ENCODE results near the gene SLC38A5. TPM values are rescaled to one million over a fixed set of nuclear protein-coding genes. Genes with fewer than 3 reads are reported as not detected.

Gene SLC38A5
- total RNA-seq, 1 donor from 2014 or later, result 36.0 TPM

- H3K9me3 Mint-ChIP-seq (ENCODE audit: unreplicated experiment), result no peaks in the 10 kb centered on the region
- no peak for DNase-seq (ENCODE audit: low read depth)
These were observed 26.6 kb upstream of the SLC38A5 start for GRCh38 chrX:48496660-48497059.

GRCh38 chrX:48493890-48494364, 23.9 kb upstream of the SLC38A5 start:
- Histone ChIP-seq H3K4me3 (ENCODE audit: insufficient read depth, low read depth, low read length) (no peak overlapping the region), H4K20me1 (ENCODE audit: insufficient read depth, low read length) (no peaks in the 10 kb centered on the region), H3K36me3 (ENCODE audit: insufficient read depth, low read length) (no peaks in the 10 kb centered on the region), H3K4me2 (ENCODE audit: low read length) (no peak overlapping the region), H3K4me1 (ENCODE audit: insufficient read depth, low read length) (peaks cover 34% of the 10 kb centered on the region), H3K27me3 (ENCODE audit: insufficient read depth, low read length) (no peaks in the 10 kb centered on the region), H3K27ac (ENCODE audit: low read depth, low read length) (no peak overlapping the region), H3K9ac (ENCODE audit: low read length) (no peak overlapping the region), H3K9me3 (ENCODE audit: insufficient read depth, low read depth, low read length) (no peaks in the 10 kb centered on the region), H2AFZ (ENCODE audit: low read depth, low read length) (no peak overlapping the region), H3K79me2 (ENCODE audit: insufficient read depth, low read length) (no peaks in the 10 kb centered on the region)
- Mint-ChIP-seq H3K27ac (ENCODE audit: unreplicated experiment) (peak overlapping the region; percentile 53), H3K36me3 (ENCODE audit: low read depth, unreplicated experiment) (no peaks in the 10 kb centered on the region), H3K4me3 (ENCODE audit: unreplicated experiment) (no peak overlapping the region), H3K27me3 (ENCODE audit: low read depth, unreplicated experiment) (no peaks in the 10 kb centered on the region), H3K9me3 (ENCODE audit: unreplicated experiment) (no peaks in the 10 kb centered on the region), H3K4me1 (ENCODE audit: low read depth, unreplicated experiment) (peaks cover 20% of the 10 kb centered on the region)
- DNase-seq (ENCODE audit: low read depth), result no peak
- TF ChIP-seq EZH2 (IDR thresholded peaks at IDR 0.05; ENCODE audit: insufficient read depth, low read length), result no peak
- peak; percentile 30 for TF ChIP-seq CTCF (IDR thresholded peaks at IDR 0.05; ENCODE audit: insufficient read depth, low read depth, low read length)
- FAIRE-seq, result peak; percentile 78

More at GRCh38 chrX:48496660-48497059, 26.6 kb upstream of the SLC38A5 start:
- no peaks in the 10 kb centered on the region for H4K20me1 ChIP-seq (ENCODE audit: insufficient read depth, low read length)
- H3K79me2 ChIP-seq (ENCODE audit: insufficient read depth, low read length), result no peaks in the 10 kb centered on the region
- no peak for FAIRE-seq
- H3K9me3 ChIP-seq (ENCODE audit: insufficient read depth, low read depth, low read length), result no peaks in the 10 kb centered on the region
- H3K4me2 ChIP-seq (ENCODE audit: low read length), result no peak overlapping the region
- no peaks in the 10 kb centered on the region for H3K27me3 ChIP-seq (ENCODE audit: insufficient read depth, low read length)
- H3K27ac ChIP-seq (ENCODE audit: low read depth, low read length), result no peak overlapping the region
- no peak overlapping the region for H3K4me3 ChIP-seq (ENCODE audit: insufficient read depth, low read depth, low read length)
- no peak overlapping the region for H2AFZ ChIP-seq (ENCODE audit: low read depth, low read length)
- H3K4me1 ChIP-seq (ENCODE audit: insufficient read depth, low read length), result peaks cover 22% of the 10 kb centered on the region
- Mint-ChIP-seq H3K4me3 (ENCODE audit: unreplicated experiment) (no peak overlapping the region), H3K27ac (ENCODE audit: unreplicated experiment) (no peak overlapping the region), H3K27me3 (ENCODE audit: low read depth, unreplicated experiment) (no peaks in the 10 kb centered on the region), H3K4me1 (ENCODE audit: low read depth, unreplicated experiment) (peaks cover 20% of the 10 kb centered on the region), H3K36me3 (ENCODE audit: low read depth, unreplicated experiment) (no peaks in the 10 kb centered on the region)
- H3K36me3 ChIP-seq (ENCODE audit: insufficient read depth, low read length), result no peaks in the 10 kb centered on the region
- H3K9ac ChIP-seq (ENCODE audit: low read length), result no peak overlapping the region
- TF ChIP-seq EZH2 (IDR thresholded peaks at IDR 0.05; ENCODE audit: insufficient read depth, low read length) (no peak), CTCF (IDR thresholded peaks at IDR 0.05; ENCODE audit: insufficient read depth, low read depth, low read length) (no peak)

- Mint-ChIP-seq H3K9me3 (ENCODE audit: unreplicated experiment) (peaks cover 2% of the 10 kb centered on the region), H3K4me3 (ENCODE audit: unreplicated experiment) (peak overlapping the region; percentile 40), H3K4me1 (ENCODE audit: low read depth, unreplicated experiment) (peaks cover 13% of the 10 kb centered on the region), H3K27me3 (ENCODE audit: low read depth, unreplicated experiment) (no peaks in the 10 kb centered on the region), H3K27ac (ENCODE audit: unreplicated experiment) (peak overlapping the region; percentile 78), H3K36me3 (ENCODE audit: low read depth, unreplicated experiment) (no peaks in the 10 kb centered on the region)
- DNase-seq (ENCODE audit: low read depth), result no peak
- Histone ChIP-seq H3K27ac (ENCODE audit: low read depth, low read length) (peak overlapping the region; percentile 60), H4K20me1 (ENCODE audit: insufficient read depth, low read length) (no peaks in the 10 kb centered on the region), H3K9ac (ENCODE audit: low read length) (peak overlapping the region; percentile 43), H3K4me3 (ENCODE audit: insufficient read depth, low read depth, low read length) (no peak overlapping the region), H3K4me2 (ENCODE audit: low read length) (peak overlapping the region; percentile 57), H3K27me3 (ENCODE audit: insufficient read depth, low read length) (no peaks in the 10 kb centered on the region), H3K79me2 (ENCODE audit: insufficient read depth, low read length) (no peaks in the 10 kb centered on the region), H3K9me3 (ENCODE audit: insufficient read depth, low read depth, low read length) (no peaks in the 10 kb centered on the region), H3K4me1 (ENCODE audit: insufficient read depth, low read length) (peaks cover 32% of the 10 kb centered on the region), H3K36me3 (ENCODE audit: insufficient read depth, low read length) (no peaks in the 10 kb centered on the region), H2AFZ (ENCODE audit: low read depth, low read length) (no peak overlapping the region)
- no peak for TF ChIP-seq CTCF (IDR thresholded peaks at IDR 0.05; ENCODE audit: insufficient read depth, low read depth, low read length)
- no peak for TF ChIP-seq EZH2 (IDR thresholded peaks at IDR 0.05; ENCODE audit: insufficient read depth, low read length)
- peak; percentile 85 for FAIRE-seq
These were observed 22.3 kb upstream of the SLC38A5 start for GRCh38 chrX:48492293-48492910.
